ENCODE measurements around the gene TLE7.

- TF ChIP-seq REST (IDR thresholded peaks at IDR 0.05; ENCODE audit: insufficient read depth in 1 of 2, low read depth in 2 of 2, low read length in 2 of 2) (no peak), TAF1 (IDR thresholded peaks at IDR 0.05; ENCODE audit: borderline replicate concordance, insufficient read depth, low read length) (no peak)
Observed at GRCh38 chr16:71428883-71429282, 13.0 kb downstream of the TLE7 start.

All from PFSK-1 (cell line).